ENCODE measurements around the gene C2orf49.

Gene C2orf49

GRCh38 chr2:105358593-105358992, 21.3 kb downstream of the C2orf49 start:
- no peak overlapping the region for H2AFZ ChIP-seq (ENCODE audit: insufficient read depth, low read length, poor library complexity)
- DNase-seq, result no peak
- no peak overlapping the region for H2BK120ac ChIP-seq (ENCODE audit: insufficient read depth, low read length, poor library complexity)
- H2BK5ac ChIP-seq (ENCODE audit: low read depth, low read length, poor library complexity), result no peak overlapping the region
- no peak overlapping the region for H4K12ac ChIP-seq (ENCODE audit: low read depth, low read length)
- H3K27me3 ChIP-seq (ENCODE audit: insufficient read depth, low read length), result no peaks in the 10 kb centered on the region
- no peak overlapping the region for H3K4ac ChIP-seq (ENCODE audit: low read depth, low read length)
- no peak overlapping the region for H3K18ac ChIP-seq (ENCODE audit: low read length)
- H3K36me3 ChIP-seq (ENCODE audit: control insufficient read depth in 1 of 2, insufficient read depth in 2 of 2, low read length in 2 of 2), result peaks cover 22 to 43% of the 10 kb centered on the region in 2 experiments
- WGBS (ENCODE audit: extremely low coverage, insufficient coverage, insufficient read length), result no CpG with 5 or more reads among the region's 6 CpGs
- H3K14ac ChIP-seq (ENCODE audit: low read length), result no peak overlapping the region
- H3K4me3 ChIP-seq (ENCODE audit: low read depth, low read length), result no peak overlapping the region
- H2BK12ac ChIP-seq (ENCODE audit: low read length), result no peak overlapping the region
- H3K23ac ChIP-seq (ENCODE audit: low read length), result no peak overlapping the region
- H3K4me2 ChIP-seq (ENCODE audit: low read length), result no peak overlapping the region
- no peaks in the 10 kb centered on the region for H3K4me1 ChIP-seq (ENCODE audit: control insufficient read depth in 1 of 2, insufficient read depth in 2 of 2, low read length in 2 of 2)
- no peak overlapping the region for H3K27ac ChIP-seq (ENCODE audit: low read depth, low read length)
- H2AK5ac ChIP-seq (ENCODE audit: low read length), result no peak overlapping the region
- no peaks in the 10 kb centered on the region for H3K79me2 ChIP-seq (ENCODE audit: control insufficient read depth, insufficient read depth, low read length, poor library complexity)
- no peaks in the 10 kb centered on the region for H3K9me3 ChIP-seq (ENCODE audit: insufficient read depth, low read depth, low read length)
- no peak overlapping the region for H3K9ac ChIP-seq (ENCODE audit: low read length)
- H3K79me1 ChIP-seq (ENCODE audit: low read length), result no peaks in the 10 kb centered on the region
- no peak overlapping the region for H4K8ac ChIP-seq (ENCODE audit: low read depth, low read length)
- H4K91ac ChIP-seq (ENCODE audit: low read depth, low read length), result no peak overlapping the region

- Histone ChIP-seq H2BK120ac (ENCODE audit: insufficient read depth, low read length, poor library complexity) (no peak overlapping the region), H2AFZ (ENCODE audit: insufficient read depth, low read length, poor library complexity) (no peak overlapping the region), H2AK5ac (ENCODE audit: low read length) (no peak overlapping the region), H2BK5ac (ENCODE audit: low read depth, low read length, poor library complexity) (no peak overlapping the region), H4K8ac (ENCODE audit: low read depth, low read length) (no peak overlapping the region), H3K27me3 (ENCODE audit: insufficient read depth, low read length) (no peaks in the 10 kb centered on the region), H3K9ac (ENCODE audit: low read length) (no peak overlapping the region), H4K12ac (ENCODE audit: low read depth, low read length) (no peak overlapping the region), H3K4me2 (ENCODE audit: low read length) (no peak overlapping the region), H3K27ac (ENCODE audit: low read depth, low read length) (no peak overlapping the region), H3K79me2 (ENCODE audit: control insufficient read depth, insufficient read depth, low read length, poor library complexity) (no peaks in the 10 kb centered on the region), H3K9me3 (ENCODE audit: insufficient read depth, low read depth, low read length) (no peaks in the 10 kb centered on the region), H3K4ac (ENCODE audit: low read depth, low read length) (no peak overlapping the region), H4K91ac (ENCODE audit: low read depth, low read length) (no peak overlapping the region), H3K79me1 (ENCODE audit: low read length) (no peaks in the 10 kb centered on the region), H3K36me3 (ENCODE audit: control insufficient read depth in 1 of 2, insufficient read depth in 2 of 2, low read length in 2 of 2) (peaks cover 34 to 56% of the 10 kb centered on the region in 2 experiments), H3K14ac (ENCODE audit: low read length) (no peak overlapping the region), H3K4me3 (ENCODE audit: low read depth, low read length) (no peak overlapping the region), H3K4me1 (ENCODE audit: control insufficient read depth in 1 of 2, insufficient read depth in 2 of 2, low read length in 2 of 2) (no peaks in the 10 kb centered on the region), H2BK12ac (ENCODE audit: low read length) (no peak overlapping the region), H3K18ac (ENCODE audit: low read length) (no peak overlapping the region), H3K23ac (ENCODE audit: low read length) (no peak overlapping the region)
- DNase-seq, result no peak
- WGBS (ENCODE audit: extremely low coverage, insufficient coverage, insufficient read length), result no CpG with 5 or more reads among the region's 11 CpGs
Measured at GRCh38 chr2:105361102-105361889, 24.0 kb downstream of the C2orf49 start.

- Histone ChIP-seq H3K4me3 (ENCODE audit: low read depth, low read length) (no peak overlapping the region), H3K23ac (ENCODE audit: low read length) (no peak overlapping the region), H3K79me1 (ENCODE audit: low read length) (no peaks in the 10 kb centered on the region), H2AK5ac (ENCODE audit: low read length) (no peak overlapping the region), H4K91ac (ENCODE audit: low read depth, low read length) (no peak overlapping the region), H3K4me1 (ENCODE audit: control insufficient read depth in 1 of 2, insufficient read depth in 2 of 2, low read length in 2 of 2) (no peaks in the 10 kb centered on the region), H3K9me3 (ENCODE audit: insufficient read depth, low read depth, low read length) (no peaks in the 10 kb centered on the region), H2BK12ac (ENCODE audit: low read length) (no peak overlapping the region), H2BK120ac (ENCODE audit: insufficient read depth, low read length, poor library complexity) (no peak overlapping the region), H3K27ac (ENCODE audit: low read depth, low read length) (no peak overlapping the region), H3K4me2 (ENCODE audit: low read length) (no peak overlapping the region), H4K8ac (ENCODE audit: low read depth, low read length) (no peak overlapping the region), H3K27me3 (ENCODE audit: insufficient read depth, low read length) (no peaks in the 10 kb centered on the region), H2AFZ (ENCODE audit: insufficient read depth, low read length, poor library complexity) (no peak overlapping the region), H3K36me3 (ENCODE audit: control insufficient read depth in 1 of 2, insufficient read depth in 2 of 2, low read length in 2 of 2) (peaks cover 40 to 69% of the 10 kb centered on the region in 2 experiments), H3K18ac (ENCODE audit: low read length) (no peak overlapping the region), H2BK5ac (ENCODE audit: low read depth, low read length, poor library complexity) (no peak overlapping the region), H3K79me2 (ENCODE audit: control insufficient read depth, insufficient read depth, low read length, poor library complexity) (no peaks in the 10 kb centered on the region), H3K4ac (ENCODE audit: low read depth, low read length) (no peak overlapping the region), H4K12ac (ENCODE audit: low read depth, low read length) (no peak overlapping the region), H3K14ac (ENCODE audit: low read length) (no peak overlapping the region), H3K9ac (ENCODE audit: low read length) (no peak overlapping the region)
- no CpG with 5 or more reads among the region's 15 CpGs for WGBS (ENCODE audit: extremely low coverage, insufficient coverage, insufficient read length)
- DNase-seq, result no peak
Measured at GRCh38 chr2:105362862-105363591, 25.7 kb downstream of the C2orf49 start.

GRCh38 chr2:105364436-105365139, 27.2 kb downstream of the C2orf49 start:
- Histone ChIP-seq H2BK5ac (ENCODE audit: low read depth, low read length, poor library complexity) (no peak overlapping the region), H3K4me3 (ENCODE audit: low read depth, low read length) (no peak overlapping the region), H3K27me3 (ENCODE audit: insufficient read depth, low read length) (no peaks in the 10 kb centered on the region), H3K79me2 (ENCODE audit: control insufficient read depth, insufficient read depth, low read length, poor library complexity) (no peaks in the 10 kb centered on the region), H3K9me3 (ENCODE audit: insufficient read depth, low read depth, low read length) (no peaks in the 10 kb centered on the region), H4K8ac (ENCODE audit: low read depth, low read length) (no peak overlapping the region), H3K18ac (ENCODE audit: low read length) (no peak overlapping the region), H2BK12ac (ENCODE audit: low read length) (no peak overlapping the region), H4K91ac (ENCODE audit: low read depth, low read length) (no peak overlapping the region), H3K4me1 (ENCODE audit: control insufficient read depth in 1 of 2, insufficient read depth in 2 of 2, low read length in 2 of 2) (no peaks in the 10 kb centered on the region), H2BK120ac (ENCODE audit: insufficient read depth, low read length, poor library complexity) (no peak overlapping the region), H2AK5ac (ENCODE audit: low read length) (no peak overlapping the region), H3K4me2 (ENCODE audit: low read length) (no peak overlapping the region), H3K27ac (ENCODE audit: low read depth, low read length) (no peak overlapping the region), H3K79me1 (ENCODE audit: low read length) (no peaks in the 10 kb centered on the region), H2AFZ (ENCODE audit: insufficient read depth, low read length, poor library complexity) (no peak overlapping the region), H3K23ac (ENCODE audit: low read length) (no peak overlapping the region), H3K9ac (ENCODE audit: low read length) (no peak overlapping the region), H3K4ac (ENCODE audit: low read depth, low read length) (no peak overlapping the region), H3K36me3 (ENCODE audit: control insufficient read depth in 1 of 2, insufficient read depth in 2 of 2, low read length in 2 of 2) (peaks cover 42 to 71% of the 10 kb centered on the region in 2 experiments), H3K14ac (ENCODE audit: low read length) (no peak overlapping the region), H4K12ac (ENCODE audit: low read depth, low read length) (no peak overlapping the region)
- WGBS (ENCODE audit: extremely low coverage, insufficient coverage, insufficient read length), result no CpG with 5 or more reads among the region's 5 CpGs
- DNase-seq, result no peak
